Activated T-cell treated with anti-CD3 and anti-CD28 coated beads for 1 hour (primary cell): ENCODE results near the gene FHIT.

Experiments
- DNase-seq: peaks from one replicate; pipeline ENCODE4 v3.0.0-alpha.2; 2020; ENCODE audit warnings: low read depth

The FHIT gene

GRCh38 chr3:60475096-60475495 is 776.2 kb downstream of the FHIT start:
- no peak for DNase-seq

- no peak for DNase-seq
Measured at GRCh38 chr3:60469481-60469880, 781.8 kb downstream of the FHIT start.

GRCh38 chr3:60463685-60464084 is 787.6 kb downstream of the FHIT start:
- DNase-seq = no peak

- DNase-seq = no peak
Measured at GRCh38 chr3:60461267-60461666, 790.0 kb downstream of the FHIT start.

- DNase-seq = no peak
Measured at GRCh38 chr3:60456180-60456579, 795.1 kb downstream of the FHIT start.

- no peak for DNase-seq
Measured at GRCh38 chr3:60453326-60453725, 797.9 kb downstream of the FHIT start.

- no peak for DNase-seq
Measured at GRCh38 chr3:60448696-60449095, 802.6 kb downstream of the FHIT start.

- DNase-seq = no peak
Measured at GRCh38 chr3:60445446-60445845, 805.8 kb downstream of the FHIT start.

GRCh38 chr3:60444898-60445437 is 806.3 kb downstream of the FHIT start:
- no peak for DNase-seq

- no peak for DNase-seq
Measured at GRCh38 chr3:60440869-60441268, 810.4 kb downstream of the FHIT start.

GRCh38 chr3:60435941-60436650 is 815.2 kb downstream of the FHIT start:
- no peak for DNase-seq

GRCh38 chr3:60434950-60435349 is 816.3 kb downstream of the FHIT start:
- DNase-seq = no peak

GRCh38 chr3:60434323-60434722 is 816.9 kb downstream of the FHIT start:
- DNase-seq = no peak

GRCh38 chr3:60431599-60431958 is 819.7 kb downstream of the FHIT start:
- no peak for DNase-seq

GRCh38 chr3:60430205-60430604 is 821.0 kb downstream of the FHIT start:
- DNase-seq = no peak

- no peak for DNase-seq
Measured at GRCh38 chr3:60427109-60427508, 824.1 kb downstream of the FHIT start.

- DNase-seq = no peak
Measured at GRCh38 chr3:60424942-60425341, 826.3 kb downstream of the FHIT start.

- no peak for DNase-seq
Measured at GRCh38 chr3:60424034-60424433, 827.2 kb downstream of the FHIT start.

- DNase-seq = no peak
Measured at GRCh38 chr3:60423556-60423955, 827.7 kb downstream of the FHIT start.

GRCh38 chr3:60421749-60422446 is 829.4 kb downstream of the FHIT start:
- DNase-seq = no peak

- DNase-seq = no peak
Measured at GRCh38 chr3:60417576-60417975, 833.7 kb downstream of the FHIT start.

- no peak for DNase-seq
Measured at GRCh38 chr3:60414011-60414410, 837.2 kb downstream of the FHIT start.

GRCh38 chr3:60413551-60413950 is 837.7 kb downstream of the FHIT start:
- DNase-seq = no peak

- DNase-seq = no peak
Measured at GRCh38 chr3:60403866-60404265, 847.4 kb downstream of the FHIT start.
